ENCODE data around the gene ZNF705A. TPM values are rescaled to one million over a fixed set of nuclear protein-coding genes. Genes with fewer than 3 reads are reported as not detected.
"Not testable (repeated sequence)": the region's sequence is repeated elsewhere in the genome, so short reads cannot be mapped to it uniquely, and the experiment has no call there.

Gene ZNF705A
- polyA plus RNA-seq, 3 donors: not detected

- H3K4me3 ChIP-seq (replicated peaks in 1 of 3; ENCODE audit: low read depth in 2 of 3, low read length in 3 of 3); H3K79me2 ChIP-seq (ENCODE audit: insufficient read depth, low read length); H2AFZ ChIP-seq (ENCODE audit: insufficient read depth, low read depth, low read length, poor library complexity, severe bottlenecking); H3K4me1 Mint-ChIP-seq; H3K4me1 ChIP-seq (ENCODE audit: control insufficient read depth in 1 of 2, insufficient read depth in 2 of 2, low read length in 2 of 2); H3K27ac ChIP-seq (ENCODE audit: low read depth in 1 of 2, low read length in 2 of 2); H4K20me1 ChIP-seq (ENCODE audit: insufficient read depth, low read length); H3K9me3 Mint-ChIP-seq; H3K27me3 Mint-ChIP-seq (ENCODE audit: low read depth in 3 of 3); H3K27ac Mint-ChIP-seq; H3K36me3 Mint-ChIP-seq; intact Hi-C loops (cut with micrococcal nuclease); H3K4me2 ChIP-seq (replicated peaks; ENCODE audit: extremely low read depth, low read length, poor library complexity, severe bottlenecking); DNase-seq; H3K9ac ChIP-seq (ENCODE audit: insufficient read depth, low read length, poor library complexity, severe bottlenecking); H3K9me3 ChIP-seq (replicated peaks in 1 of 2; ENCODE audit: control insufficient read depth in 1 of 2, insufficient read depth in 1 of 2, low read length in 2 of 2); H3K4me3 Mint-ChIP-seq; H3K27me3 ChIP-seq (ENCODE audit: control insufficient read depth in 2 of 2, insufficient read depth in 2 of 2, low read length in 2 of 2); H3K36me3 ChIP-seq (replicated peaks in 1 of 2; ENCODE audit: control insufficient read depth in 1 of 2, insufficient read depth in 2 of 2, low read length in 2 of 2): not testable (repeated sequence)
- WGBS (ENCODE audit: insufficient coverage): no CpG with 5 or more reads among the region's 28 CpGs
Observed at GRCh38 chr12:8184206-8184605, 27.4 kb downstream of the ZNF705A start.

- H3K4me1 Mint-ChIP-seq; H3K9me3 Mint-ChIP-seq; H4K20me1 ChIP-seq (ENCODE audit: insufficient read depth, low read length); H3K27ac ChIP-seq (ENCODE audit: low read depth in 1 of 2, low read length in 2 of 2); H3K36me3 Mint-ChIP-seq; DNase-seq; H2AFZ ChIP-seq (ENCODE audit: insufficient read depth, low read depth, low read length, poor library complexity, severe bottlenecking); H3K27me3 ChIP-seq (ENCODE audit: control insufficient read depth in 2 of 2, insufficient read depth in 2 of 2, low read length in 2 of 2); intact Hi-C loops (cut with micrococcal nuclease); H3K9ac ChIP-seq (ENCODE audit: insufficient read depth, low read length, poor library complexity, severe bottlenecking); H3K9me3 ChIP-seq (replicated peaks in 1 of 2; ENCODE audit: control insufficient read depth in 1 of 2, insufficient read depth in 1 of 2, low read length in 2 of 2); H3K4me1 ChIP-seq (ENCODE audit: control insufficient read depth in 1 of 2, insufficient read depth in 2 of 2, low read length in 2 of 2); H3K4me2 ChIP-seq (replicated peaks; ENCODE audit: extremely low read depth, low read length, poor library complexity, severe bottlenecking); H3K4me3 ChIP-seq (replicated peaks in 1 of 3; ENCODE audit: low read depth in 2 of 3, low read length in 3 of 3); H3K36me3 ChIP-seq (replicated peaks in 1 of 2; ENCODE audit: control insufficient read depth in 1 of 2, insufficient read depth in 2 of 2, low read length in 2 of 2); H3K27me3 Mint-ChIP-seq (ENCODE audit: low read depth in 3 of 3); H3K79me2 ChIP-seq (ENCODE audit: insufficient read depth, low read length); H3K4me3 Mint-ChIP-seq; H3K27ac Mint-ChIP-seq: not testable (repeated sequence)
- 100% methylated on average over 1 of the region's 2 CpGs for WGBS (ENCODE audit: insufficient coverage)
Observed at GRCh38 chr12:8188088-8188487, 31.3 kb downstream of the ZNF705A start.

- intact Hi-C loops (cut with micrococcal nuclease); H3K4me2 ChIP-seq (replicated peaks; ENCODE audit: extremely low read depth, low read length, poor library complexity, severe bottlenecking); H3K36me3 ChIP-seq (replicated peaks in 1 of 2; ENCODE audit: control insufficient read depth in 1 of 2, insufficient read depth in 2 of 2, low read length in 2 of 2); H3K4me3 ChIP-seq (replicated peaks in 1 of 3; ENCODE audit: low read depth in 2 of 3, low read length in 3 of 3); H3K4me1 ChIP-seq (ENCODE audit: control insufficient read depth in 1 of 2, insufficient read depth in 2 of 2, low read length in 2 of 2); H3K4me3 Mint-ChIP-seq; H3K9me3 Mint-ChIP-seq; DNase-seq; H2AFZ ChIP-seq (ENCODE audit: insufficient read depth, low read depth, low read length, poor library complexity, severe bottlenecking); H3K27me3 Mint-ChIP-seq (ENCODE audit: low read depth in 3 of 3); H4K20me1 ChIP-seq (ENCODE audit: insufficient read depth, low read length); H3K79me2 ChIP-seq (ENCODE audit: insufficient read depth, low read length); H3K27ac Mint-ChIP-seq; H3K9ac ChIP-seq (ENCODE audit: insufficient read depth, low read length, poor library complexity, severe bottlenecking); H3K4me1 Mint-ChIP-seq; H3K36me3 Mint-ChIP-seq; H3K9me3 ChIP-seq (replicated peaks in 1 of 2; ENCODE audit: control insufficient read depth in 1 of 2, insufficient read depth in 1 of 2, low read length in 2 of 2); H3K27me3 ChIP-seq (ENCODE audit: control insufficient read depth in 2 of 2, insufficient read depth in 2 of 2, low read length in 2 of 2); H3K27ac ChIP-seq (ENCODE audit: low read depth in 1 of 2, low read length in 2 of 2): not testable (repeated sequence)
- WGBS (ENCODE audit: insufficient coverage): no CpG with 5 or more reads among the region's 1 CpG
Observed at GRCh38 chr12:8197685-8198308, 41.0 kb downstream of the ZNF705A start.

GRCh38 chr12:8218711-8219382, 62.0 kb downstream of the ZNF705A start:
- H3K27me3 ChIP-seq (ENCODE audit: control insufficient read depth in 2 of 2, insufficient read depth in 2 of 2, low read length in 2 of 2); H3K9me3 Mint-ChIP-seq; H3K27ac Mint-ChIP-seq; intact Hi-C loops (cut with micrococcal nuclease); H3K4me3 Mint-ChIP-seq; H3K4me3 ChIP-seq (replicated peaks in 1 of 3; ENCODE audit: low read depth in 2 of 3, low read length in 3 of 3); H3K4me2 ChIP-seq (replicated peaks; ENCODE audit: extremely low read depth, low read length, poor library complexity, severe bottlenecking); H3K4me1 ChIP-seq (ENCODE audit: control insufficient read depth in 1 of 2, insufficient read depth in 2 of 2, low read length in 2 of 2); H3K79me2 ChIP-seq (ENCODE audit: insufficient read depth, low read length); H3K9me3 ChIP-seq (replicated peaks in 1 of 2; ENCODE audit: control insufficient read depth in 1 of 2, insufficient read depth in 1 of 2, low read length in 2 of 2); H4K20me1 ChIP-seq (ENCODE audit: insufficient read depth, low read length); H3K4me1 Mint-ChIP-seq; H3K27me3 Mint-ChIP-seq (ENCODE audit: low read depth in 3 of 3); DNase-seq; H3K9ac ChIP-seq (ENCODE audit: insufficient read depth, low read length, poor library complexity, severe bottlenecking); H2AFZ ChIP-seq (ENCODE audit: insufficient read depth, low read depth, low read length, poor library complexity, severe bottlenecking); H3K36me3 ChIP-seq (replicated peaks in 1 of 2; ENCODE audit: control insufficient read depth in 1 of 2, insufficient read depth in 2 of 2, low read length in 2 of 2); H3K36me3 Mint-ChIP-seq; H3K27ac ChIP-seq (ENCODE audit: low read depth in 1 of 2, low read length in 2 of 2): not testable (repeated sequence)
- WGBS (ENCODE audit: insufficient coverage): 88% methylated on average over 25 of the region's 26 CpGs
